Endothelial cell of umbilical vein (primary cell): ENCODE measurements around the gene ADAMTS12.

Experiments used
- JUN ChIP-seq: IDR thresholded peaks from 2 replicates; pipeline ENCODE4 v1.6.1; 2011; ENCODE audit warnings: borderline replicate concordance, low read depth; ENCODE audit not compliant: insufficient read length, insufficient read depth
- MAX ChIP-seq: IDR thresholded peaks from 2 replicates; pipeline ENCODE4 v1.6.1; 2011; ENCODE audit not compliant: insufficient read depth, insufficient read length
- MYC ChIP-seq: IDR thresholded peaks from one replicate; pipeline ENCODE4 v1.6.1; 2011; ENCODE audit warnings: mild to moderate bottlenecking, low read depth, low read length
- POLR2A ChIP-seq: IDR thresholded peaks from 2 replicates; pipeline ENCODE4 v1.6.1; 2012; ENCODE audit warnings: low read depth, mild to moderate bottlenecking, control low read depth, low read length
- POLR2AphosphoS5 ChIP-seq: IDR thresholded peaks from 2 replicates; pipeline ENCODE4 v1.6.1; 2012; ENCODE audit warnings: low read depth, mild to moderate bottlenecking, control low read depth, low read length, moderate library complexity; ENCODE audit not compliant: insufficient read depth
- TF ChIP-seq, protein P1 (sequence below), 2 donors: IDR thresholded peaks; 1 replicate in 1 of 2; 2 replicates in 1 of 2; pipeline ENCODE4 v1.5.1; 2011; ENCODE audit warnings: low read length in 2 of 2, mild to moderate bottlenecking in 2 of 2, moderate library complexity in 2 of 2, control low read depth in 1 of 2, inconsistent platforms in 1 of 2, low read depth in 1 of 2; ENCODE audit not compliant: insufficient read depth in 1 of 2; ENCODE audit errors: extremely low read depth in 1 of 2

DNA sequence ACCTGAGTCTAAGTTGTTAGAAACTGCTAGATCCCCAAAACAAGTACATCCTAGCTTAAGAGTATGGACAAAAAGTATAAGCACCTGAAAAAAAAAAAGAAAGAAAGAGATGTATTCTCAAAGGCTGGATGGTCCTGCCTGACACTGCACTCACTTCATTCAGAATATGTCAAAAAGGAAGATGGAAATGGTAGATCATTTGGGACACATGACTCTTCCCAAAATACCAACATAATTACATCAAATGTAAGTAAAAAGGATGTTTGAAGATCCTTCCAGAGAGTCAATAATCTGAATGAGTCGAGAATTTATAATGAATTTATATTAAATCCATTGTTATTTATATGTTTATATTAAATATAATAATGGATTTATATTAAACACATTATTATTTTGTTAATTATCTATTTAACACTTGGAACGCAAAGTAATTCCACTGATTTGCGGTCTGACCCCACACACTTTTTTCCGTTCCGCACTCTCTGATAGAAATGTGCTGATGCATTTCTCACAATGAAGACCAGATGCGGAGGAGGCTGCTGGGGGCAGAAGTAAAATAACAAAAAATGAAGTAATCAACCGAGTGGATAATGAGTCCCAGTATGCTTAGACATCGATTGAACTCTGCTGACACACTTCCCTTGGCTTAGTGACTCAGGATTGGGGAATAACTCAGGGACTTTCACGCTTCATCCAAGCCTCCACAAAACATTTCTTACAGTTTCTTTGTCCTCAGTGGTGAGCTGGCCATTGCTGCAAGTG lies 201.2 kb downstream of the ADAMTS12 start:
- TF ChIP-seq POLR2A (no peak), MAX (no peak), JUN (no peak), MYC (no peak), POLR2AphosphoS5 (no peak)
- TF ChIP-seq, protein P1, sequence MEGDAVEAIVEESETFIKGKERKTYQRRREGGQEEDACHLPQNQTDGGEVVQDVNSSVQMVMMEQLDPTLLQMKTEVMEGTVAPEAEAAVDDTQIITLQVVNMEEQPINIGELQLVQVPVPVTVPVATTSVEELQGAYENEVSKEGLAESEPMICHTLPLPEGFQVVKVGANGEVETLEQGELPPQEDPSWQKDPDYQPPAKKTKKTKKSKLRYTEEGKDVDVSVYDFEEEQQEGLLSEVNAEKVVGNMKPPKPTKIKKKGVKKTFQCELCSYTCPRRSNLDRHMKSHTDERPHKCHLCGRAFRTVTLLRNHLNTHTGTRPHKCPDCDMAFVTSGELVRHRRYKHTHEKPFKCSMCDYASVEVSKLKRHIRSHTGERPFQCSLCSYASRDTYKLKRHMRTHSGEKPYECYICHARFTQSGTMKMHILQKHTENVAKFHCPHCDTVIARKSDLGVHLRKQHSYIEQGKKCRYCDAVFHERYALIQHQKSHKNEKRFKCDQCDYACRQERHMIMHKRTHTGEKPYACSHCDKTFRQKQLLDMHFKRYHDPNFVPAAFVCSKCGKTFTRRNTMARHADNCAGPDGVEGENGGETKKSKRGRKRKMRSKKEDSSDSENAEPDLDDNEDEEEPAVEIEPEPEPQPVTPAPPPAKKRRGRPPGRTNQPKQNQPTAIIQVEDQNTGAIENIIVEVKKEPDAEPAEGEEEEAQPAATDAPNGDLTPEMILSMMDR (IDR thresholded peaks at IDR 0.05; ENCODE audit: extremely low read depth in 1 of 2, insufficient read depth in 1 of 2, low read depth in 1 of 2, low read length in 2 of 2), result no peak
